Measurements from ENCODE around the gene SEC16B. TPM values are rescaled to one million over a fixed set of nuclear protein-coding genes. Genes with fewer than 3 reads are reported as not detected.

SEC16B gene
- total RNA-seq, 2 donors from 2014 or later: not detected

- H3K9me3 ChIP-seq (ENCODE audit: control insufficient read depth, low read length, poor library complexity, severe bottlenecking): no peaks in the 10 kb centered on the region
- Mint-ChIP-seq H3K4me1 (no peaks in the 10 kb centered on the region), H3K36me3 (ENCODE audit: low read depth) (no peaks in the 10 kb centered on the region), H3K27me3 (no peaks in the 10 kb centered on the region), H3K27ac (no peak overlapping the region), H3K4me3 (no peak overlapping the region)
- ATAC-seq: no peak
- no peak for DNase-seq
Measured at GRCh38 chr1:177897998-177898654, 71.7 kb downstream of the SEC16B start.

GRCh38 chr1:177897281-177897997 lies 72.4 kb downstream of the SEC16B start:
- no peaks in the 10 kb centered on the region for H3K27me3 Mint-ChIP-seq
- no peak overlapping the region for H3K4me3 Mint-ChIP-seq
- H3K27ac Mint-ChIP-seq: no peak overlapping the region
- ATAC-seq (no peak), DNase-seq (no peak)
- H3K36me3 Mint-ChIP-seq (ENCODE audit: low read depth): no peaks in the 10 kb centered on the region
- no peaks in the 10 kb centered on the region for H3K9me3 ChIP-seq (ENCODE audit: control insufficient read depth, low read length, poor library complexity, severe bottlenecking)
- H3K4me1 Mint-ChIP-seq: no peaks in the 10 kb centered on the region

Other genes with a start within 250 kb of the SEC16B start
- under 1 TPM; 0.07 to 0.29 TPM for gene RASAL2, start 124.0 kb upstream of the SEC16B start, total RNA-seq

Measured in T-helper 17 cell (primary cell).